ENCODE results near the gene CXCR3. TPM values are rescaled to one million over a fixed set of nuclear protein-coding genes. Genes with fewer than 3 reads are reported as not detected.

CXCR3 gene
- polyA plus RNA-seq, 1 donor (not counting 4 experiments of a cell fraction or from before 2014, with no cell fraction given): not detected

DNA sequence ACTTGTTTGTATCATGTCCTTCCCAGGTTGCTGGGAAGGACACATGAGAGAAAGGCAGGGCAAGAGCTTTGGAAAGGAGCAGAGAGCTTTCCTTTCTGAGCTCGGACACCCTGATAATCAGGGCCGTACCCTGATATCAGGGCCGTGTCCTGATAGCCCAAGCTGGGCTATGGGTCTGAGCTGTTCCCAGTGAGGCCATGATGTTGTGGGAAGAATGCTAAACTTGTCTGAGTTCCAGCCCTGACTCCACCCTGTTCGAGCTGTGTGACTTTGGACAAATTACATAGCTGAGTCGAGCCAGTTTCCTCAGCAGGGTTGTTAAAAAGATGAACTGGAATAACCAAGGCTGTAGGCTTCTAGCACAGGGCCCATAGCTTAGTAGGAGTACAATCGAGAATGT lies 3.3 kb upstream of the CXCR3 start:
- no peaks in the 10 kb centered on the region for H3K9me3 ChIP-seq (ENCODE audit: control insufficient read depth, low read depth, low read length)
- H3K36me3 ChIP-seq (ENCODE audit: control insufficient read depth in 2 of 2, extremely low read depth in 1 of 2, insufficient read depth in 2 of 2, low read length in 2 of 2): no peaks in the 10 kb centered on the region
- H3K4me1 ChIP-seq (ENCODE audit: control insufficient read depth, extremely low read depth, insufficient read depth, low read length): peaks cover 12% of the 10 kb centered on the region
- no peaks in the 10 kb centered on the region for H4K20me1 ChIP-seq (ENCODE audit: control insufficient read depth, extremely low read depth, insufficient read depth, low read length)
- no peak overlapping the region for H3K4me3 ChIP-seq (ENCODE audit: control insufficient read depth in 2 of 3, extremely low read depth in 1 of 3, insufficient read depth in 2 of 3, low read depth in 1 of 3, low read length in 3 of 3)
- no peak overlapping the region for H3K4me2 ChIP-seq (ENCODE audit: control insufficient read depth, extremely low read depth, insufficient read depth, low read depth, low read length)
- dilution Hi-C loops (cut with MboI; ENCODE audit: extremely low pct_ligation_motif_present, low sequenced_read_pairs): no loop called here
- H3K9ac ChIP-seq (ENCODE audit: control insufficient read depth, extremely low read depth, insufficient read depth, low read length): no peak overlapping the region
- H2AFZ ChIP-seq (ENCODE audit: control insufficient read depth, low read length): no peak overlapping the region
- FAIRE-seq: no peak
- no peak for TF ChIP-seq EZH2 (IDR thresholded peaks at IDR 0.05; ENCODE audit: low read length)
- no peaks in the 10 kb centered on the region for H3K79me2 ChIP-seq (ENCODE audit: control insufficient read depth, insufficient read depth, low read length)
- no peak for DNase-seq (ENCODE audit: low read depth, low spot score)
- H3K9me1 ChIP-seq (ENCODE audit: control insufficient read depth, extremely low read depth, insufficient read depth, low read length): no peaks in the 10 kb centered on the region
- H3K27ac ChIP-seq (ENCODE audit: control insufficient read depth, insufficient read depth, low read length): no peak overlapping the region
- H3K27me3 ChIP-seq (ENCODE audit: control insufficient read depth, extremely low read depth, insufficient read depth, low read length): no peaks in the 10 kb centered on the region

DNA sequence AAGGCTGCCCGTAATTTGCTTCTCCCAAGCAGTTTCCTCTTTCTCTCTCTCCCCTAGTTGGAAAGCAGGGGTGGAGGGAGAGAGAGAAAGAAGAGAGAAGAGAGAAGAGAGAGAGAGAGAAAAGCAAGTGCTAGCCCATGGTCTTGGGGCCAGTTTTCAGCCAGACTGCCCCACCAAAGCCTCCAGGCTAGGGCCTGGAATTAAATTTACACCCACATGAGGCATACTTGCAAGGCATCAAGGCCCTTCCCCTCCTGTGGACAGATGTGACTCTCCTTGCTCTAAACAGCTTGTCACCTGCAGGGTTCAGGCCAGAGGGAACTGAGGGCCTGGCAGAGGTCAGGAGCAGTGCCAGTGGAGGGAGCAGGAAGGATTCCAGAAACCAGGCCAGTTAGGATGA lies 1.7 kb upstream of the CXCR3 start:
- Histone ChIP-seq H2AFZ (ENCODE audit: control insufficient read depth, low read length) (no peak overlapping the region), H4K20me1 (ENCODE audit: control insufficient read depth, extremely low read depth, insufficient read depth, low read length) (no peaks in the 10 kb centered on the region), H3K4me3 (ENCODE audit: control insufficient read depth in 2 of 3, extremely low read depth in 1 of 3, insufficient read depth in 2 of 3, low read depth in 1 of 3, low read length in 3 of 3) (no peak overlapping the region), H3K36me3 (ENCODE audit: control insufficient read depth in 2 of 2, extremely low read depth in 1 of 2, insufficient read depth in 2 of 2, low read length in 2 of 2) (no peaks in the 10 kb centered on the region), H3K27ac (ENCODE audit: control insufficient read depth, insufficient read depth, low read length) (no peak overlapping the region), H3K4me2 (ENCODE audit: control insufficient read depth, extremely low read depth, insufficient read depth, low read depth, low read length) (no peak overlapping the region), H3K4me1 (ENCODE audit: control insufficient read depth, extremely low read depth, insufficient read depth, low read length) (peaks cover 12% of the 10 kb centered on the region), H3K9ac (ENCODE audit: control insufficient read depth, extremely low read depth, insufficient read depth, low read length) (no peak overlapping the region), H3K27me3 (ENCODE audit: control insufficient read depth, extremely low read depth, insufficient read depth, low read length) (no peaks in the 10 kb centered on the region), H3K79me2 (ENCODE audit: control insufficient read depth, insufficient read depth, low read length) (no peaks in the 10 kb centered on the region), H3K9me1 (ENCODE audit: control insufficient read depth, extremely low read depth, insufficient read depth, low read length) (no peaks in the 10 kb centered on the region), H3K9me3 (ENCODE audit: control insufficient read depth, low read depth, low read length) (no peaks in the 10 kb centered on the region)
- TF ChIP-seq, protein P1, sequence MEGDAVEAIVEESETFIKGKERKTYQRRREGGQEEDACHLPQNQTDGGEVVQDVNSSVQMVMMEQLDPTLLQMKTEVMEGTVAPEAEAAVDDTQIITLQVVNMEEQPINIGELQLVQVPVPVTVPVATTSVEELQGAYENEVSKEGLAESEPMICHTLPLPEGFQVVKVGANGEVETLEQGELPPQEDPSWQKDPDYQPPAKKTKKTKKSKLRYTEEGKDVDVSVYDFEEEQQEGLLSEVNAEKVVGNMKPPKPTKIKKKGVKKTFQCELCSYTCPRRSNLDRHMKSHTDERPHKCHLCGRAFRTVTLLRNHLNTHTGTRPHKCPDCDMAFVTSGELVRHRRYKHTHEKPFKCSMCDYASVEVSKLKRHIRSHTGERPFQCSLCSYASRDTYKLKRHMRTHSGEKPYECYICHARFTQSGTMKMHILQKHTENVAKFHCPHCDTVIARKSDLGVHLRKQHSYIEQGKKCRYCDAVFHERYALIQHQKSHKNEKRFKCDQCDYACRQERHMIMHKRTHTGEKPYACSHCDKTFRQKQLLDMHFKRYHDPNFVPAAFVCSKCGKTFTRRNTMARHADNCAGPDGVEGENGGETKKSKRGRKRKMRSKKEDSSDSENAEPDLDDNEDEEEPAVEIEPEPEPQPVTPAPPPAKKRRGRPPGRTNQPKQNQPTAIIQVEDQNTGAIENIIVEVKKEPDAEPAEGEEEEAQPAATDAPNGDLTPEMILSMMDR (optimal IDR thresholded peaks at IDR 0.05 in 1 of 3, IDR thresholded peaks at IDR 0.05 in 1 of 3, conservative IDR thresholded peaks at IDR 0.05 in 1 of 3; ENCODE audit: extremely low read depth in 1 of 3, insufficient read depth in 2 of 3, low read length in 3 of 3): no peak
- TF ChIP-seq EZH2 (IDR thresholded peaks at IDR 0.05; ENCODE audit: low read length): no peak
- dilution Hi-C loops (cut with MboI; ENCODE audit: extremely low pct_ligation_motif_present, low sequenced_read_pairs): no loop called here
- DNase-seq (ENCODE audit: low read depth, low spot score): no peak
- no peak for FAIRE-seq

DNA sequence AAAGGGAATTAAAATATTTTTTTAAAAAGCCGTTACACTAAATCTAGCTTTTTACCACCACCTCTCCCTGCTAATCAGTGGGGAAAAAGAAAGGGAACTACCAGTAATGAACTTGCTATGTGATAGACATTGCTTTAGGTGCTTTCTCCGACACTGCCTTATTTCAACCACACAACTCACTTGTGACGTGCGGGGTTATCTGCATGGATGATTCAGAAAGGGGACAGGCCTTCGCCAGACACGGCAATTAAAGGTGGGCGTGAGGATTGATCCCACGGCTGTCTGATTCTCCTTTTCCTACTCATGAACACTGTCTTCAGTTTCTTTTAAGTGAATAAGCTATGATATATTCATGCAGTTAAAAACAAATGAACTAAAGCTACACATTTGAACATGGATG lies 882 bp upstream of the CXCR3 start:
- TF ChIP-seq, protein P1 (optimal IDR thresholded peaks at IDR 0.05 in 1 of 3, IDR thresholded peaks at IDR 0.05 in 1 of 3, conservative IDR thresholded peaks at IDR 0.05 in 1 of 3; ENCODE audit: extremely low read depth in 1 of 3, insufficient read depth in 2 of 3, low read length in 3 of 3): no peak
- no peak for TF ChIP-seq EZH2 (IDR thresholded peaks at IDR 0.05; ENCODE audit: low read length)
- H2AFZ ChIP-seq (ENCODE audit: control insufficient read depth, low read length): no peak overlapping the region
- no peak overlapping the region for H3K9ac ChIP-seq (ENCODE audit: control insufficient read depth, extremely low read depth, insufficient read depth, low read length)
- no peaks in the 10 kb centered on the region for H3K9me3 ChIP-seq (ENCODE audit: control insufficient read depth, low read depth, low read length)
- no peaks in the 10 kb centered on the region for H3K36me3 ChIP-seq (ENCODE audit: control insufficient read depth in 2 of 2, extremely low read depth in 1 of 2, insufficient read depth in 2 of 2, low read length in 2 of 2)
- H3K9me1 ChIP-seq (ENCODE audit: control insufficient read depth, extremely low read depth, insufficient read depth, low read length): no peaks in the 10 kb centered on the region
- H3K27ac ChIP-seq (ENCODE audit: control insufficient read depth, insufficient read depth, low read length): no peak overlapping the region
- dilution Hi-C loops (cut with MboI; ENCODE audit: extremely low pct_ligation_motif_present, low sequenced_read_pairs): no loop called here
- H3K4me3 ChIP-seq (ENCODE audit: control insufficient read depth in 2 of 3, extremely low read depth in 1 of 3, insufficient read depth in 2 of 3, low read depth in 1 of 3, low read length in 3 of 3): no peak overlapping the region
- H3K79me2 ChIP-seq (ENCODE audit: control insufficient read depth, insufficient read depth, low read length): no peaks in the 10 kb centered on the region
- FAIRE-seq: no peak
- H3K4me2 ChIP-seq (ENCODE audit: control insufficient read depth, extremely low read depth, insufficient read depth, low read depth, low read length): no peak overlapping the region
- H3K27me3 ChIP-seq (ENCODE audit: control insufficient read depth, extremely low read depth, insufficient read depth, low read length): no peaks in the 10 kb centered on the region
- H4K20me1 ChIP-seq (ENCODE audit: control insufficient read depth, extremely low read depth, insufficient read depth, low read length): no peaks in the 10 kb centered on the region
- H3K4me1 ChIP-seq (ENCODE audit: control insufficient read depth, extremely low read depth, insufficient read depth, low read length): peaks cover 12% of the 10 kb centered on the region
- DNase-seq (ENCODE audit: low read depth, low spot score): no peak

All from keratinocyte (primary cell).